ENCODE data around the gene SLC35D2.

Gene SLC35D2

GRCh38 chr9:96418920-96419690 is 35.6 kb upstream of the SLC35D2 start (continued):
- TF ChIP-seq REST (tag by site-specific recombination; IDR thresholded peaks at IDR 0.05) (peak; percentile 86), REPIN1 (tag by site-specific recombination; IDR thresholded peaks at IDR 0.05; ENCODE audit: low read depth) (no peak), KLF7 (tag by site-specific recombination; IDR thresholded peaks at IDR 0.05; ENCODE audit: borderline replicate concordance) (peak; percentile 64), SP7 (tag by site-specific recombination; IDR thresholded peaks at IDR 0.05) (0 out of 2 replicates have a peak, but pooled peaks have one; percentile 21), SP2 (tag by site-specific recombination; IDR thresholded peaks at IDR 0.05) (peak; percentile 28; the same call in 1 of the 2 replicates), ZBTB8A (tag by site-specific recombination; IDR thresholded peaks at IDR 0.05) (peak; percentile 96), ZSCAN30 (tag by site-specific recombination; IDR thresholded peaks at IDR 0.05) (peak; percentile 67; the same call in 1 of the 2 replicates), ZNF398 (tag by site-specific recombination; IDR thresholded peaks at IDR 0.05) (0 out of 2 replicates have a peak, but pooled peaks have one; percentile 4), ZNF169 (tag by site-specific recombination; IDR thresholded peaks at IDR 0.05) (no peak), ZBTB11 (tag by site-specific recombination; conservative IDR thresholded peaks at IDR 0.05; ENCODE audit: low read depth) (0 out of 2 replicates have a peak, but pooled peaks have one; percentile 9), ZBTB17 (tag by site-specific recombination; IDR thresholded peaks at IDR 0.05) (peak; percentile 85), ZFHX2 (tag by site-specific recombination; conservative IDR thresholded peaks at IDR 0.05) (no peak), ZNF341 (tag by site-specific recombination; IDR thresholded peaks at IDR 0.05; ENCODE audit: low read depth) (peak; percentile 84), ZXDB (tag by site-specific recombination; IDR thresholded peaks at IDR 0.05) (0 out of 2 replicates have a peak, but pooled peaks have one; percentile 15), ZNF2 (tag by site-specific recombination; IDR thresholded peaks at IDR 0.05) (0 out of 2 replicates have a peak, but pooled peaks have one; percentile 31), ZNF175 (tag by site-specific recombination; IDR thresholded peaks at IDR 0.05) (no peak), ZNF335 (tag by site-specific recombination; conservative IDR thresholded peaks at IDR 0.05) (peak; percentile 83), ZNF473 (tag by site-specific recombination; IDR thresholded peaks at IDR 0.05) (no peak), ZNF654 (tag by site-specific recombination; IDR thresholded peaks at IDR 0.05; ENCODE audit: low read depth) (no peak), ZNF561 (tag by site-specific recombination; IDR thresholded peaks at IDR 0.05; ENCODE audit: borderline replicate concordance) (peak; percentile 72; the same call in 1 of the 2 replicates), ZBTB26 (tag by site-specific recombination; optimal IDR thresholded peaks at IDR 0.05) (peak; percentile 53), ZSCAN23 (tag by site-specific recombination; IDR thresholded peaks at IDR 0.05) (0 out of 2 replicates have a peak, but pooled peaks have one; percentile 42), ZNF426 (tag by site-specific recombination; IDR thresholded peaks at IDR 0.05) (no peak), ZNF629 (tag by site-specific recombination; IDR thresholded peaks at IDR 0.05) (no peak), KLF16 (tag by site-specific recombination; IDR thresholded peaks at IDR 0.05) (peak; percentile 66; the same call in 1 of the 2 replicates), ZNF76 (tag by site-specific recombination; IDR thresholded peaks at IDR 0.05; ENCODE audit: borderline replicate concordance, low read depth) (peak; percentile 55; the same call in 1 of the 2 replicates)

Data from HEK293 (cell line).